Endothelial cell of coronary artery (primary cell): ENCODE results near the gene BIN2. TPM values are rescaled to one million over a fixed set of nuclear protein-coding genes. Genes with fewer than 3 reads are reported as not detected.

ENCODE experiments used
- total RNA-seq: library from RNA; depleted of rRNA; stranded (reverse); fragments of >200 nt; gene quantifications from 2 replicates; pipeline ENCODE4 v1.2.3, GENCODE V29; 2014

BIN2 gene
- not detected in 2 replicates for total RNA-seq

GRCh38 chr12:51323966-51324895 is at the start of gene BIN2:
BIN2 (minus strand) TSS chr12:51324174; CDS start chr12:51324102, 72 bp downstream.

GRCh38 chr12:51346581-51346980 is 22.6 kb upstream of the BIN2 start, which contains the start of gene CELA1:
CELA1 (minus strand) TSS chr12:51346679; CDS start chr12:51346638, 41 bp downstream.

GRCh38 chr12:51270067-51270950 is 53.7 kb downstream of the BIN2 start, which contains the start of gene SMAGP:
SMAGP (minus strand) TSS chr12:51270415; CDS start chr12:51269278, 1,137 bp downstream.

GRCh38 chr12:51238510-51239334 is 85.3 kb downstream of the BIN2 start, which contains the start of gene DAZAP2:
DAZAP2 (plus strand) TSS chr12:51238826; CDS start chr12:51238908, 82 bp downstream.

Other genes with a start within 250 kb of the BIN2 start
- 16.2 and 18.7 TPM in 2 replicates for gene CSRNP2, start 240.6 kb downstream of the BIN2 start, total RNA-seq
- 7.8 and 8.0 TPM in 2 replicates for gene TFCP2, start 151.0 kb downstream of the BIN2 start, total RNA-seq
- gene POU6F1, start 106.1 kb downstream of the BIN2 start, total RNA-seq: 0.99 and 1.7 TPM in 2 replicates
- gene DAZAP2, start 85.3 kb downstream of the BIN2 start, total RNA-seq: 48.5 TPM in 2 replicates
- gene SMAGP, start 53.8 kb downstream of the BIN2 start, total RNA-seq: 10.2 and 13.4 TPM in 2 replicates
- gene CELA1, start 22.5 kb upstream of the BIN2 start, total RNA-seq: not detected in 2 replicates
- 76.9 and 80.1 TPM in 2 replicates for gene GALNT6, start 67.2 kb upstream of the BIN2 start, total RNA-seq
- gene SLC4A8, start 100.7 kb upstream of the BIN2 start, total RNA-seq: 4.9 TPM in 2 replicates